ENCODE measurements around the gene ZGPAT.

GRCh38 chr20:63706027-63706695, 1.7 kb upstream of the ZGPAT start:
- TF ChIP-seq CTCF (IDR thresholded peaks at IDR 0.05) (no peak), POLR2A (IDR thresholded peaks at IDR 0.05) (no peak)

Data from transverse colon (tissue), 3 donors.